GM21737 (cell line): ENCODE results near the gene MAN1A2.

Source experiments
- ATAC-seq: cut with Tn5 transposase; IDR thresholded peaks from one replicate; pipeline ENCODE4 v1.9.1; 2021; ENCODE audit warnings: mild to moderate bottlenecking, moderate library complexity; ENCODE audit not compliant: unreplicated experiment

Gene MAN1A2

DNA sequence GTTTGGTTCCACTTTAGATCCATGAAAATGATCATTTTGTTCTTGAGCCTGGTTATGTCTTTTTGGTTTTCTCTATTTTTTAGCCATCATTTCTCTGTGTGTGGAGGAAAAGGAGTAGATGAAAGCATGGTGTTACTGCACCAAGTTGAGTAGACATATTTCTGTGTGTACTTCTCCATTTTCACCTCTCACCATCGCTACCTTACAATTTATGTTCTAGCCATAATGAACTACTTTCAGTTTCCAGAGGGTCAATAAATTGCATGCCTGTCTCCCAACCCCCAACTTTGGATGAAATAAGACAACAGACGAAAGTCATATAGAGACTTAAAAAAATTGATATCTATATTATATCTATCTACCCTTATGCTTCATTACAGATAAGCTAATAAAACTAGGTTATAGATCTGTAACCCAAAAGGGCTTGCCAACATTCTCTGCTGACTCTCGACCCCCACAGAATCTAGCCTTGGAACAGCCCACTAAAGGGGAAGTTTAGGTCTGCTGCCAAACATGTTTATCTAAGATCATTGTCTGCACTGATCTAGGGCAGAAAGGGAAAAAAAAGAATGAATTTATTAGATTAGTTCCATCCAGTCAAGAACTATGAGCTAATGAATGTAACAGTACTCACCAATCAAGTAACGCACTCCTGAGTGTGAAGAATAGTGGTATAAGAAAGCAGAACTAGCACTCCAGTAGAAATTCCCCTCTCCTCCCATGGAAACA is 7.5 kb upstream of the MAN1A2 start:
- no peak for ATAC-seq

DNA sequence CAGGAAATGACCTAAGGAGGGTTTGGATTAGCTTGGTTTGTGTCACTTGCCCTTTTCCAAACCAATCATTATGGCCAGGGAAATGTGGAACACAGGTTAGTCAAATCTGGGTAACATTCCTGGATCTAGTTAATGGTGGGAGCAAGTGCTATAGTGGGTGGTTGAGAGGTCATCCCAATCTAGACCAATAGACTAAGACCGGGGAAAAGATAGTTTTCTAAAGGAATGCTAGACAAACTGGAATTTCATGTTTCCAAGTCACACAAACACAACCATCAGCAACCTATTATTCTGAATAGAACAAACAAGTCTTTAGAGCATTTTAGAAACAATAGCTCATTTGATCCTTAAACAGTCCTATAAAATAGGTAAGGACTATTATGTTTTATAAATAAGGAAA is 4.3 kb upstream of the MAN1A2 start:
- ATAC-seq = no peak

DNA sequence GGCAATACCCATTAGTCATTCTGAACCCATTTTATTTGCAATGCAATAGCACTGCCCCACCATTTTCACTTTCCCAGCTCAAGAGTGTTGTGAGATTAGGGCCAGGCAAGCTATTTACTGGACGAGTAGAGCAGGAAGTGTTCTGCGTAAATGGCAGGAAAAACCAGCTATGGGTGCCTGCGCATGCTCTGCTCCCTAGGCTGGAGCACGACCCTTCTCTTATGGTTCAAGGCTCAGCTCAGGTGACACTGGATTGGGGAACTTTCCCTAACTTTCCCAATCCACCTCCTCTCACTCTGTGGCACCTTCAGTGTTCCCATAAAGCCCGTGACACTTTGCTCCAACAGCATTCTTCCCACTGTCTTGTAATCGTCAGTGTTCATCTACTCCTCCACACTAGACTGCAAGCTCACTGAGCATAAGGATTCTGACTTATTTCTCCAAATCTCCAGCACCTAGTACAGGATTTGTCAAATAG is 3.6 kb upstream of the MAN1A2 start:
- ATAC-seq = no peak

DNA sequence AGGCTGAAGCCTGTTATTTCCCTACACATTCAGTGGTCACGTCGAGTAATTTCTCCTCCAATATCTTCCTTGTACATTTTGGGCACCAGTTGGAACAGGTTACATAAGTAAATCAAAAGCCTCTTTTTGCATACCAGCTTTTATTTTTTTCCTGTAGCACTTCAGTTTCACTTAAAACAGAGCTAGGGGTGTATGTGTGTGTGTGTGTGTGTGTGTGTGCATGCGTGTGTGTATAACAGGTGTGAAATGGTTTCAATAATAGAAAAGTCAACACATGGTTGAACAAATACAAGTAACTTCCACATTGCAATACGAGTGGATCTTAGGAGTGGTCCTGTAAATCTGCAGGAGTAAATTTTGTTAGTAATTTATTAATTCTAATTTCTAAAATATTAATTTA is 3.0 kb upstream of the MAN1A2 start:
- ATAC-seq = no peak

DNA sequence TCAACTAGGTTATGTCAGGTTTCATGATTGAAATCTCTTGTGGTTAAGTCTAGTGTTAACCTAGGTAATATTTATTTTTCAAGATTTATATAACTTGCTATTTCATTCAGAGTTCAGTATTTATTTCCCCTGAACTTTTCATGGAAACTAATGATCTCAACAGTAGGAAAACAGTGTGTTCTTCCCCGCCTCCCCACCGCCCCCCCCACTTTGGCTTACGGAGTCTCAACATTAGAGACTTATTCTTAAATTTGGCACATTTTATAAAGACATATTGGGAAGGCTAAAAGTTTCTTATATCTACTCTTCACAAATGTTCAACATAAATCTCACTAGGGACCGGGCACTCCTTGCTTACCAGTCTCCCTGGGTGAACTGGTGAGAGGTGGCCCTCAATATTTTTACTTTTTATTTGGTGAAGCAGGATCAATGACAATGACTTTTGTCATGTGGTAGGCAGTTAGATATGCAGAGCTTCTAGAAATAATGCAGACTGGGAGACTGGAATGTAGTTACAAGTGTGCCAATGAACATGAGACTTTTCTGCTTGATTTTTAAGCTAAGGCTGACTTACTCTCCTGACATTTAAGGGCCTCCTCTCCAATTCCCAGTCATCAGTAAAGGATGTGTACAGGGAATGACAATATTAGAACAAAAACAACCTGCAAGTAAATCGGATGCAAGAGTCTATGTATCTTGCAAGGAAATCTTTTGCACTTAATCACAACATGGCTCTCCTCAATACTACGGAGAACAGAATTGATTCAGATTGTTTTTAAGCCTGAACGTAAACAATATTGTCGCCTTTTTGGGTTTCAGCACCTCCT is 1.7 kb upstream of the MAN1A2 start:
- no peak for ATAC-seq

DNA sequence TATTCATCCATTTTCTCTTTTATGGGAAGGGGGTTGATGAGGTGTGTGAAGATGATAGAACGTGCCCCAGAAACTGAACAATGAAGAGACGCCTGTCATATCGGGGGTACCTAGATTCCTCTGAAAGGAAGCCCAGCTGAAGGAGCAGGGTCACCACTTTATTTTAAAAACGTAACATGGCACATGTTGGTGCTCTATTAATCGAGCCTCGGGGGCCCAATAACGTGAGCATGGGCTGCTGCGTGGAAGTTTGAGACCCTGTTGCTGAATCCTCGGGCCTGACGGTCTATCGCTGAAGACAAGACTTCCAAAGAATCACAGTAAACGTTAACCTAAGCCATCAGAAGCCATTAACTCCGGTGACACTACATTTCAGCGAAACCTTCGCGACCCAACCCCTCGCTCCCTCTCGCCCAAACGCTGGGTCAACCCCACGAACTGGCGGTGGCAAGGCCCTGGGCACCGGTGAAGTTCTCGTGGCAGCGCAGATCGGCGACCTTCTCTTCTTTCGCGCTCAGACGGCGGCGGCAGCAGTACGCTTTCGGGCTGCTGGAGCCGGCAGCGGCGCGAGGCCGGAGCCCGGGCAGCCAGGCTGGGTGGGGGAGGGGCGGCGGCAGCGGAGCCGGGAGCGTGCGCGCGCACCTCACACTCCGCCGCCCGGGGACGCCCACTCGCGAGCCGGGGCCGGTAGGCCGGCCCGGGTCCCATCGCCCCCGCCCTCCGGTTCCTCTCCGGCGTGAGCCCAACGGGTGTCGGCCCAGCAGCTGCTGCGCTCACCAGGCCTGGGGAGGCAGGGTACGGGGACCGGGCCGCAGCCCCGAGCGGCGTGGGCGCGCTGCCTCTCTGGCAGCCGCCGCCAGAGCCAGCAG is 838 bp upstream of the MAN1A2 start:
- peak; percentile 42 for ATAC-seq

DNA sequence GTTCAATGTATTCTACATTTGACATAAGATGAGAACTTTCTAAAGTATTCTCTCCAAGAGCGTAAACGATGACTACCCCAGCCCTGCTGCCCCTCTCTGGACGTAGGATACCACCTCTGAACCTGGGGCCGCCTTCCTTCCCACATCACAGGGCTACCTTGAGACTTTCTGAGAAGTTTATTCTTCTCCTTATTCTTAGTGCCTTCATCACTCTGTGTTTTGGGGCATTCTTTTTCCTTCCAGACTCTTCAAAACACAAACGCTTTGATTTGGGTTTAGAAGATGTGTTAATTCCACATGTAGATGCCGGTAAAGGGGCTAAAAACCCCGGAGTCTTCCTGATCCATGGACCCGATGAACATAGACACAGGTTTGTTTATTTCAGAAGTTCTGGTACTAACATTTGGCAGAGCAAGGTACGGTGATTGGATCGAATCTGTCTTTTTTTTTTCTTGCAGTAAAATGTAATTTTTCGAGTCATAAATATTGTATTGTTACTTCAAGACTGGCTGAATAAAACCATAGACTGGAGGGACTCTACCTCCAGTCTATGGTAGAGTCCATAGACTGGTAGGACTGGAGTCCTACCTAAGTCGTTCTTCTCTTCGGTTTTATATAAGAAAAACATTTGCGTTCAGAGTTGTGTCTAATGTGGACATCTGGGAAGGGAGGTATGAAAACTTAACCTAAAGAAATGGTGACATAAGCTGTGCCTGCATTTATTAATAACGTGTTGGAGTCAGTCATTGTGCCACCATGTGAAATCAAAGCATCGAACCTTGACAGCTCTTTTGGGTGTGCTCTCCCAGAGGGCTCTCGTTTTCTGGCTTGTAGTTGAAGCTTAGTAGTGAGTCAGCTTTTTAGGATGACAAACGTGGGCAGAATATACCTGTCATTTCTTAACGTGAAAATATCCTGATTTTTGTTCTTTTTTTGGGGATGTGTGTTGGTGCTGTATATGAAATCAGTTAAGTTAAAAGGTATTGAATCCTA is 1.2 kb downstream of the MAN1A2 start:
- no peak for ATAC-seq

DNA sequence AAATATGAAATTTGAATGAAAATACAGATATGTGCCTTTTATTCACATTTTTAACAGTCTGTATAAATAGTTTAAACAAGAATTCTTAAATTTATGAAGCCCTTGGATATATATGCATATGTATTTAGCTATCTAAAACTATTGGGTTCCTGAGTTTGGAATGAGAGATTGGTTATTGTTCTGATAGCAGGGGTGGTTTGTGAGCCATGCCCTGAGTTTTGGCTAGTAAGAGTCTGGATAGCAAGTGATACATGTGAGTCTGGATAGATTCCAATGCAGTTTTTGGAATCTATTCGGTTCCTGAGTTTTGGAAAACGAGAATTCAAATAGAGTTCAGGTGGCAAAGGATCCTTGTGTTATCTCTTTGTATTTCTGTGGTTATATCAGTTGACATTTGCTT is 2.8 kb downstream of the MAN1A2 start:
- ATAC-seq = no peak

DNA sequence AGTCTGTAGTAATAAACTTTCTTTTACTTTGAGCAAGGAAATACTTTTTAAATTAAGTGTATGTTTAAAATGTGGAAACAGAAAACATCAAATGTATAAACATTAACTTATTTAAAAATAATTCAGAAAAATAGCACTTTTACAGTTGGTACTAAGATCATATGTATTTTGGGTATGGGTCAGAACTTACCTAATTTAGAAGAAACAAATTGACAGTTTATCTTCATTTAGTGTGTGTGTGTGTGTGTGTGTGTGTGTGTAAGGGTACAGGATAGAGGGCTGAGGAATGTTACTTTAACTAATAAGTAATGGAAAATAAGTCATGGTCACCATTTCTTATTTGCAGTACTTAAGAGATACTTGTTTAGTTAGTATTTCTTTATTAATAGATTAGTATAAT is 3.3 kb downstream of the MAN1A2 start:
- ATAC-seq = no peak

DNA sequence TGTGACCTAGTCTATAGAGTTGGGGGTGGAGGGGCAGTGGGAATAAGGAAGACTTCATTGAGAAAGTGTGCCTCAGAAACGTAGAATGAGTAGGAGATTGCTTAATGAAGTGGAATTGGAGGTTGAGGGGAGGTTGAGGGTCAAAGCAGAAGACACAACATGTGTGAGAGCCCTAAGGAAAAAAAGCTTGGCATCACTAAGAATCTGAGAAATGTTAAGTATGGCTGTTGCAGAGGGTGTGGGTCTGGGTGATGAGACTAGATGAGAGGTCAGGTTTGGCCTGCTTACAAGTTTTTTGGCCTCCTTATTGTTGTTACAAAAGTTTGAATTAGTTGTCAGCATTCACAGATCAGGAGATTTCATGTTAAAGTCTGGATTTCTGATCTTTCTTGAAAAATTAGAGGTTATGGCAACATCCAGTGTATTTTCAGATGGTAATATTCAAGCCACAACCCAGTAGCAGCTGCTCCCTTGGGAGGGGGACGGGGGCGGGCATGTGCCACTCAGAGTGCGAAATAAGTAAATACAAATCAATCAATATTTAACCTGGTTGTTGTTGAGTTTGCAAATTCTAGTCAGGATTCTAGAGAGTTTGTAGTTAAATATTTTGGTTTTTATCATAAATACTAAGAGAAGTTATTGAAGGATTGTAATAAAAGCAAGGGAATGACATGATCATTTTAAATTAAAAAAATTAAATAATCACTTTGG is 4.3 kb downstream of the MAN1A2 start:
- ATAC-seq = no peak

DNA sequence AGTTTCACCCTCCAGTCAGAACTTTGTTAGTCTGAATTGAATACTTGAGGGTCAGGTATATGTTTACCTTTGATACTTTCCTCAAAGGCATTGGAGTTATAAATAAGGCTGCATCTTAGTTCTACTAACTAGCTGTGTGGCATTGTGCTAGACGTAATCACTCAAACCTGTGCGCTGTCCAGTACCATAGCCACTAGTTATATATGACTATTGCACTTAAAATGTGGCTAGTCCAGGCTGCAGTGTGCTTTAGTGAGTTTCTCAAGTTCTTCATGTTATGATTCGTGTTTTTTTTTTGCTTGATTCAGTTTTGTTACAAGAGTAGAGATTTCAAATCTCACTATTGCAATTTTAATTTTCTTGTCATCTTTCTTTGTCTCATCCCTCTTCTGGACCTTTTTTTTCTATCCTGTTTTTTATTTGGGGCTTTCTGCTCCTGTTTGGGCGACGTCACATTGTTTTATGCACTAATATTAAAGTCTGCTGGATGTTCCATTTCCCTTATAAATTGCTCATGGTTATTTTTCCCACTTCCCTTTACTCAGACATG is 5.7 kb downstream of the MAN1A2 start:
- ATAC-seq = no peak

DNA sequence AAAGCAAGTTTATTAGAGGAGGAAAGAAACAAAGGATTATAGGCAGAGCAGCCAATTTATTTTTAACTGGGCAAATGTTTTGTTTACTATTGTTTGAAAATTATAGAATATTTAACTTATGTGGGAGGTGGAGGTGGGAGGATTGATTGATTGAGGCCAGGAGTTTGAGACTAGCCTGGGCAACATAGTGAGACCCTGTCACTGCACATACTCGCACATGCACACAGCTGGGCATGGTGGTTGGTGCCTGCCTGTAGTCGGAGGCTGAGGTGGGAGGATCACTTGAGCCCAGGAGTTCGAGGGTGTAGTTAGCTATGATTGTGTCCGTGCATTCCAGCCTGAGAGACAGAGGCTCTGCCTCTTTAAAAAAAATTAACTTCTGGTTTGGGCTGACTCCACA is 6.7 kb downstream of the MAN1A2 start:
- ATAC-seq = no peak

DNA sequence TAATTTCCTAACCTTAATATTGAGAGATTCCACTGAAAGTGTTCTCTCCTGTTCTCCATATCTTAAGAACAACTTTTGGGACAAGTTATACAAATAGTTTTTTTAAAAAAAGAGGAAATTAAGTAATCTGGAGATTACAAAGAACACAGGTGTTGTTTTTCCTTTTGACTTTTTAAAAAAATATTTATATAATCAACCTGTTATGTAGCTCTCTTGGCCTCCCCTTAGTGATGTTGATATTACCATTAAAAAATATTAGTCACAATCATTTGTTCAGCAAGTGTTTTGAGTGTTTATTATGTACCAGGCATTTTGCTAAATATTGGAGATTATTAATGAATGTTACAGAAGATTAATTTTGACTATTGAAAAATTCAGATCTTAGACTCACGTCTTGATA is 8.1 kb downstream of the MAN1A2 start:
- ATAC-seq = no peak

DNA sequence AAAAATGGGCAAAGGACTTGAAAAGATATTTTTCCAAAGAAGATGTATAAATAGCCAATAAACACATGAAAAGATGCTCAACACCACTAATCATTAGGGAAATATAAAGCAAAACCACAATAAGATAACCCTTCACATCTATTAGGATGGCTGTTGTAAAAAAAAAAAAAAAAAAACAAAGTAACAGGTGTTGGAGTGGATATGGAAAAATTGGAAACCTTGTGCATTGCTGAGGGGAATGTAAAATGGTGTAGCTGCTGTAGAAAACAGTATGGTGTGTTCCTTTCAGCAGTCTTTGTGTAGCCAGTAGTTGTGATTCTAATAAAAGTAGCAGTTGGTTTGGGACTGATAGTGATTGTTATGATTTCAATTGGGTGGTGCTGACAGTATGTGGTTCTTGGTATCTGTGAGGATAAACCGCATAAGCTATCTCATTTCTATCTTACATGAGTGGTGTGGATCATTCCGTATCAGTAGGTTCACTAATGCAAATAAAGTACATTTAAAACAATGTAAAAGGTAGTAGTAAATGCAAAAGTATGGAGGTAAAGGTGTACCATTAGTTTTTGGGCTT is 19.9 kb downstream of the MAN1A2 start:
- no peak for ATAC-seq

DNA sequence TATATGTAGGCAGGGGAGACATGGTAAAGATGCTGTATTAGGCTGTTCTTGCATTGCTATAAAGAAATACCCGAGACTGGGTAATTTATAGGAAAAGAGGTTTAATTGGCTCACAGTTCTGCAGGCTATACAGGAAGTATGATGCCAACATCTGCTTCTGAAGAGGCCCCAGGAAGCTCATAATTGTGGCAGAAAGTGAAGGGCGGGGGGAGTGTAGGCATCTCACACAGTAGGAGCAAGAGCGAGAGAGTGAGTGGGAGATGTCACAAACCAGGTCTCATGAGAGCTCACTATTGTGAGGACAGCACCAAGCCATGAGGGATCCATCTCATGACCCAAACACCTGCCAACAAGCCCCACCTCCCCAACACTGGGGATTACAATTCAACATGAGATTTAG is 21.1 kb downstream of the MAN1A2 start:
- ATAC-seq = no peak

DNA sequence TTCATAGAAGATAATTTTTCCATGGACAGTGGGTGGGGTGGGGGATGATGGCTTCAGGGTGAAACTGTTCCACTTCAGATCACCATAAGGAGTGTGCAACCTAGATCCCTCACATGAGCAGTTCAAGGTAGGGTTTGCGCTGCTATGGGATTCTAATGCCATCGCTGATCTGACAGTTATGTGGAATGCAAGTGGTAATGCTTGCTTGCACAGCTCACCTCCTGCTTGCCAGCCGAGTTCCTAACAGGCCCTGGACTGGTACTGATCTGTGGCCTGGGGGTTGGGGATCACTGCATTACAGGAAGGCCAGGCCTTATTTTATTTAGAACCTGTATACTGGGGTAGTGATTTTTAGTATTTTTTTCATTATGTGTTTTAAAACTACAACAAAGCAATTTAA is 22.0 kb downstream of the MAN1A2 start:
- no peak for ATAC-seq

DNA sequence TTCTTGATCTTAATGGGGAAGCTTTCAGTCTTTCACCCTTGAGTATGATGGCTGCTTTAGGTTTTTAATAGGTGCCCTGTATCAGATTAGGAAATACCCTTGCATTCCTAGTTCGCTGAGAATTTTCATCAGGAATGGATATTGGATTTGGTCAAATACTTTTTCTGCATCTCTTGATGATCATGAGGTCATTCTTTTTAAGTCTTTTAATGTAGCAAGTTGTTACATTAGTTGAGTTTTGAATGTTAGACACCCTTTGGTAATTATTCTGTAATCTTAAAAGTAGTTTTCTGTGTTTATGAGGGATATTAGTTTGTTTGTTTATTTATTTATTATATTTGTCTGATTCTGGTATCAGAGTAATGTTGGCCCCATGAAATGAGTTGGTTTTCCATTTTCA is 22.5 kb downstream of the MAN1A2 start:
- ATAC-seq = no peak

DNA sequence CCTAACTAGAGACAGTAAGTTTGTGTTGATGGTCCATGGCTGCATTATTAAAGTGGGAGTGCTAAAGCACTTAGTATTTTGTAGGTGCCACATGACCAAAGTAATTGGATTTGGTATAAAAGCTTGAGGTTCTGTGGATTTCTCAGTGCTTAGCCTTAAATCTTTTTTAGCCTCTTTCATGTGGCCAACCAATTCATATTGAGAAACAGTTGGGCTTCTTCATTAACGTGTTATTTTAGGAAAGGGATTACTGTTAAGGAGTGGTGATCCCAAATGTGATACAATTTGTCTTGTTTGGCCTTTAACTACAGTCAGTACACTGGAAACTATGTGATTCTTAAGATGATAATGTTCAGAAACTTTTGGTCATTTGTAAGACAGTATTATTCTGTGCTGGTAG is 25.5 kb downstream of the MAN1A2 start:
- no peak for ATAC-seq

DNA sequence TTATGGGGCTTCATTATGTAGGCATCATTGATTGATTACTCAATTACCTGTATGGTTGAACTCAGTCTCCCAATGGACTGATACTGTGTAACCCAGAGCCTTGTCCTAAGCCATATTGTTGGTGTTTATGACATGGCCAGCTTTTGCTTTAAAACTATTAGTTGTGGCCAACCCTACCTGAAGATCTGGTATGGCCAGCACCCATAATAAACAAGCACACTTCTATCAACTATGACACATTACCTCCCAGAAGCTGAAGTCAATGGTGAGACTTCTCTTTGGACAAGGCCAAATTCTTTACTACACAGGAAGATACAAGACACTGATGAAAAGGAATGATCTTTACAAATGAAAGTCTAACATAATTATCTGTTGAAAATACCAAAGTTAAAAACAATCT is 28.8 kb downstream of the MAN1A2 start:
- no peak for ATAC-seq
